CD14-positive monocyte (primary cell): ENCODE results near the gene MEMO1. TPM values are rescaled to one million over a fixed set of nuclear protein-coding genes. Genes with fewer than 3 reads are reported as not detected.

Experiments used
- DNase-seq, 3 donors: peaks; one replicate each; pipeline ENCODE4 v3.0.0-alpha.2; 2011 to 2022
- H2AFZ ChIP-seq: 2 replicates; pipeline ENCODE4 v1.6.0; 2012; ENCODE audit warnings: mild to moderate bottlenecking, low read depth, low read length, inconsistent platforms; ENCODE audit not compliant: insufficient read depth, poor library complexity, severe bottlenecking
- H3K27ac ChIP-seq, 2 donors: 1 replicate in 1 of 2; 2 replicates in 1 of 2; pipeline ENCODE4 v1.5.1; 2012 to 2013; ENCODE audit warnings: low read length in 2 of 2, control low read depth in 1 of 2, inconsistent platforms in 1 of 2, low read depth in 1 of 2, mild to moderate bottlenecking in 1 of 2
- H3K27me3 ChIP-seq, 2 donors: one replicate each; pipeline versions ENCODE4 v1.6.0 to v1.6.1; 2011 to 2013; ENCODE audit warnings: low read length in 2 of 2; ENCODE audit not compliant: control insufficient read depth in 2 of 2, insufficient read depth in 2 of 2
- H3K36me3 ChIP-seq, 2 donors: replicated peaks in 1 of 2; 1 replicate in 1 of 2; 2 replicates in 1 of 2; pipeline versions ENCODE4 v1.5.1 to v1.6.1; 2012 to 2013; ENCODE audit warnings: low read length in 2 of 2, control low read depth in 1 of 2, inconsistent platforms in 1 of 2, mild to moderate bottlenecking in 1 of 2; ENCODE audit not compliant: insufficient read depth in 2 of 2, control insufficient read depth in 1 of 2
- H3K4me1 ChIP-seq, 2 donors: 1 replicate in 1 of 2; 2 replicates in 1 of 2; pipeline versions ENCODE4 v1.5.1 to v1.6.1; 2012 to 2013; ENCODE audit warnings: low read length in 2 of 2, control low read depth in 1 of 2, inconsistent platforms in 1 of 2, mild to moderate bottlenecking in 1 of 2, moderate library complexity in 1 of 2; ENCODE audit not compliant: insufficient read depth in 2 of 2, control insufficient read depth in 1 of 2
- H3K4me2 ChIP-seq: replicated peaks from 2 replicates; pipeline ENCODE3; 2012; ENCODE audit warnings: low read length, moderate library complexity, mild to moderate bottlenecking; ENCODE audit not compliant: poor library complexity, severe bottlenecking; ENCODE audit errors: extremely low read depth
- H3K4me3 ChIP-seq, 3 experiments: fragments of 200-600 bp in 1 of 3; sonication (generic) in 1 of 3; replicated peaks in 1 of 3; 1 replicate in 2 of 3; 2 replicates in 1 of 3; pipeline ENCODE4 v1.5.1; 2011 to 2013; ENCODE audit warnings: low read length in 3 of 3, mild to moderate bottlenecking in 3 of 3, control low read depth in 2 of 3, low read depth in 2 of 3, inconsistent platforms in 1 of 3, moderate library complexity in 1 of 3
- H3K79me2 ChIP-seq: 2 replicates; pipeline ENCODE4 v1.6.0; 2012; ENCODE audit warnings: mild to moderate bottlenecking, control low read depth, inconsistent platforms, low read length, moderate library complexity; ENCODE audit not compliant: insufficient read depth
- H3K9ac ChIP-seq: 2 replicates; pipeline ENCODE4 v1.6.0; 2017; ENCODE audit warnings: low read length, mild to moderate bottlenecking; ENCODE audit not compliant: insufficient read depth, poor library complexity, severe bottlenecking
- H3K9me3 ChIP-seq, 2 donors: replicated peaks in 1 of 2; 1 replicate in 1 of 2; 2 replicates in 1 of 2; pipeline versions ENCODE4 v1.5.1 to v1.6.1; 2012 to 2013; ENCODE audit warnings: low read length in 2 of 2, control low read depth in 1 of 2; ENCODE audit not compliant: control insufficient read depth in 1 of 2, insufficient read depth in 1 of 2
- H4K20me1 ChIP-seq: 2 replicates; pipeline ENCODE4 v1.6.0; 2012; ENCODE audit warnings: mild to moderate bottlenecking, low read length, control low read depth, moderate library complexity; ENCODE audit not compliant: insufficient read depth
- H3K27ac Mint-ChIP-seq, 7 donors: one replicate each; pipeline ENCODE4 v1.8.0; 2020; ENCODE audit warnings: mild to moderate bottlenecking in 7 of 7, mixed read lengths in 7 of 7, moderate library complexity in 6 of 7, inconsistent platforms in 2 of 7
- H3K27me3 Mint-ChIP-seq, 3 donors: one replicate each; pipeline ENCODE4 v1.8.0; 2021 to 2022; ENCODE audit warnings: low read depth in 3 of 3, mild to moderate bottlenecking in 3 of 3, mixed read lengths in 3 of 3, moderate library complexity in 3 of 3, inconsistent platforms in 1 of 3
- H3K36me3 Mint-ChIP-seq, 2 donors: one replicate each; pipeline ENCODE4 v1.8.0; 2020; ENCODE audit warnings: mixed read lengths in 2 of 2, inconsistent platforms in 1 of 2, mild to moderate bottlenecking in 1 of 2
- H3K4me1 Mint-ChIP-seq: one replicate; pipeline ENCODE4 v1.8.0; 2020; ENCODE audit warnings: mild to moderate bottlenecking, mixed read lengths
- H3K4me3 Mint-ChIP-seq, 2 donors: one replicate each; pipeline ENCODE4 v1.8.0; 2020; ENCODE audit warnings: mild to moderate bottlenecking in 2 of 2, mixed read lengths in 2 of 2, moderate library complexity in 1 of 2
- H3K9me3 Mint-ChIP-seq, 7 donors: one replicate each; pipeline ENCODE4 v1.8.0; 2020 to 2022; ENCODE audit warnings: mixed read lengths in 7 of 7, mild to moderate bottlenecking in 6 of 7, moderate library complexity in 6 of 7, inconsistent platforms in 2 of 7
- WGBS: methylation state at CpG from one replicate; pipeline ENCODE4 v1.1.5; 2013; ENCODE audit warnings: missing lambda C conversion rate; ENCODE audit not compliant: insufficient coverage; 5-methylcytosine and 5-hydroxymethylcytosine counted together
- intact Hi-C, 2 donors: fragments of 100-400 bp; cut with micrococcal nuclease; formaldehyde crosslinking; loops; one replicate each; pipeline versions ENCODE4 v1.15.0 to v1.15.1; 2023
- polyA plus RNA-seq, 3 donors: library from polyadenylated mRNA; depleted of rRNA in 1 of 3; unstranded in 2 of 3; stranded (reverse) in 1 of 3; fragments of 300-500 nt in 2 of 3; fragments of >200 nt in 1 of 3; fragmentation: Illumina TruSeq in 2 of 3; gene quantifications; 1 replicate in 2 of 3; 2 replicates in 1 of 3; pipeline ENCODE4 v1.2.3, GENCODE V29; 2012 to 2021
- TF ChIP-seq, protein P1 (sequence below): fragments of 200-600 bp; IDR thresholded peaks from one replicate; pipeline ENCODE4 v1.8.0; 2022; ENCODE audit warnings: antibody characterized with exemption, mild to moderate bottlenecking

The MEMO1 gene
- polyA plus RNA-seq, 3 donors, result 49.5 to 63.7 (median 57.0) TPM

- Histone ChIP-seq H3K4me3 (no peak overlapping the region), H3K36me3 (peaks cover 0 to 4% of the 10 kb centered on the region in 2 donors), H3K4me1 (peaks cover 11 to 44% of the 10 kb centered on the region in 2 donors), H3K4me2 (no peak overlapping the region), H3K9me3 (no peaks in the 10 kb centered on the region), H2AFZ (no peak overlapping the region), H3K9ac (no peak overlapping the region), H3K27me3 (no peaks in the 10 kb centered on the region), H3K27ac (no peak overlapping the region), H4K20me1 (peaks cover 96% of the 10 kb centered on the region), H3K79me2 (peaks cover 99% of the 10 kb centered on the region)
- H3K27ac Mint-ChIP-seq, result peak overlapping the region in 1 of 7 donors; percentile 52
- no peak overlapping the region for H3K4me3 Mint-ChIP-seq
- intact Hi-C loops, result loop anchor here (10.0 kb wide), 1 partner anchor 48 kb away; no protein-coding TSS in a partner anchor
- H3K36me3 Mint-ChIP-seq, result peaks cover 4 to 8% of the 10 kb centered on the region in 2 donors
- H3K9me3 Mint-ChIP-seq, result no peaks in the 10 kb centered on the region
- no peaks in the 10 kb centered on the region for H3K27me3 Mint-ChIP-seq
- H3K4me1 Mint-ChIP-seq, result peaks cover 67% of the 10 kb centered on the region
- TF ChIP-seq, protein P1, sequence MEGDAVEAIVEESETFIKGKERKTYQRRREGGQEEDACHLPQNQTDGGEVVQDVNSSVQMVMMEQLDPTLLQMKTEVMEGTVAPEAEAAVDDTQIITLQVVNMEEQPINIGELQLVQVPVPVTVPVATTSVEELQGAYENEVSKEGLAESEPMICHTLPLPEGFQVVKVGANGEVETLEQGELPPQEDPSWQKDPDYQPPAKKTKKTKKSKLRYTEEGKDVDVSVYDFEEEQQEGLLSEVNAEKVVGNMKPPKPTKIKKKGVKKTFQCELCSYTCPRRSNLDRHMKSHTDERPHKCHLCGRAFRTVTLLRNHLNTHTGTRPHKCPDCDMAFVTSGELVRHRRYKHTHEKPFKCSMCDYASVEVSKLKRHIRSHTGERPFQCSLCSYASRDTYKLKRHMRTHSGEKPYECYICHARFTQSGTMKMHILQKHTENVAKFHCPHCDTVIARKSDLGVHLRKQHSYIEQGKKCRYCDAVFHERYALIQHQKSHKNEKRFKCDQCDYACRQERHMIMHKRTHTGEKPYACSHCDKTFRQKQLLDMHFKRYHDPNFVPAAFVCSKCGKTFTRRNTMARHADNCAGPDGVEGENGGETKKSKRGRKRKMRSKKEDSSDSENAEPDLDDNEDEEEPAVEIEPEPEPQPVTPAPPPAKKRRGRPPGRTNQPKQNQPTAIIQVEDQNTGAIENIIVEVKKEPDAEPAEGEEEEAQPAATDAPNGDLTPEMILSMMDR, result no peak
- no peak for DNase-seq
- no CpG with 5 or more reads among the region's 3 CpGs for WGBS
These were observed 8.4 kb downstream of the MEMO1 start for GRCh38 chr2:32002406-32002805.

- H3K36me3 ChIP-seq, result peaks cover 0 to 4% of the 10 kb centered on the region in 2 donors
- H3K4me1 Mint-ChIP-seq, result peaks cover 46% of the 10 kb centered on the region
- intact Hi-C loops, result no loop called here
- H3K27ac ChIP-seq, result peak overlapping the region in 1 of 2 donors; percentile 51
- 95% methylated on average over 3 of the region's 4 CpGs for WGBS
- H3K4me2 ChIP-seq, result no peak overlapping the region
- H3K4me3 ChIP-seq, result no peak overlapping the region
- no peaks in the 10 kb centered on the region for H3K9me3 Mint-ChIP-seq
- H3K4me3 Mint-ChIP-seq, result no peak overlapping the region
- H3K27me3 ChIP-seq, result no peaks in the 10 kb centered on the region
- H3K79me2 ChIP-seq, result peaks cover 99% of the 10 kb centered on the region
- H3K9me3 ChIP-seq, result no peaks in the 10 kb centered on the region
- TF ChIP-seq, protein P1, result no peak
- H3K36me3 Mint-ChIP-seq, result peaks cover 1 to 8% of the 10 kb centered on the region in 2 donors
- no peak overlapping the region for H3K9ac ChIP-seq
- no peaks in the 10 kb centered on the region for H3K27me3 Mint-ChIP-seq
- H3K4me1 ChIP-seq, result peaks cover 2 to 16% of the 10 kb centered on the region in 2 donors
- no peak overlapping the region for H2AFZ ChIP-seq
- DNase-seq, result no peak
- peaks cover 96% of the 10 kb centered on the region for H4K20me1 ChIP-seq
- H3K27ac Mint-ChIP-seq, result peak overlapping the region in 5 of 7 donors; percentile 13 to 77 (median 58)
These were observed 11.4 kb downstream of the MEMO1 start for GRCh38 chr2:31999438-31999837.
